Astrocyte of the cerebellum (primary cell): Measurements from ENCODE around the gene HGFAC.

Experiments used
- DNase-seq: peaks from one replicate; pipeline ENCODE4 v3.0.0-alpha.2; 2011; ENCODE audit warnings: low read depth
- H3K4me3 ChIP-seq: 2 replicates; pipeline ENCODE4 v1.5.1; 2011; ENCODE audit warnings: mild to moderate bottlenecking, low read depth, low read length, moderate library complexity
- in situ Hi-C: cut with HindIII; loops from 2 replicates; pipeline ENCODE4 v1.10.0; 2017; ENCODE audit warnings: low sequenced_read_pairs
- TF ChIP-seq, protein P1 (sequence below): IDR thresholded peaks from 2 replicates; pipeline ENCODE4 v1.5.1; 2012; ENCODE audit warnings: low read length, low read depth, moderate library complexity, mild to moderate bottlenecking; ENCODE audit errors: missing control alignments

HGFAC gene

DNA sequence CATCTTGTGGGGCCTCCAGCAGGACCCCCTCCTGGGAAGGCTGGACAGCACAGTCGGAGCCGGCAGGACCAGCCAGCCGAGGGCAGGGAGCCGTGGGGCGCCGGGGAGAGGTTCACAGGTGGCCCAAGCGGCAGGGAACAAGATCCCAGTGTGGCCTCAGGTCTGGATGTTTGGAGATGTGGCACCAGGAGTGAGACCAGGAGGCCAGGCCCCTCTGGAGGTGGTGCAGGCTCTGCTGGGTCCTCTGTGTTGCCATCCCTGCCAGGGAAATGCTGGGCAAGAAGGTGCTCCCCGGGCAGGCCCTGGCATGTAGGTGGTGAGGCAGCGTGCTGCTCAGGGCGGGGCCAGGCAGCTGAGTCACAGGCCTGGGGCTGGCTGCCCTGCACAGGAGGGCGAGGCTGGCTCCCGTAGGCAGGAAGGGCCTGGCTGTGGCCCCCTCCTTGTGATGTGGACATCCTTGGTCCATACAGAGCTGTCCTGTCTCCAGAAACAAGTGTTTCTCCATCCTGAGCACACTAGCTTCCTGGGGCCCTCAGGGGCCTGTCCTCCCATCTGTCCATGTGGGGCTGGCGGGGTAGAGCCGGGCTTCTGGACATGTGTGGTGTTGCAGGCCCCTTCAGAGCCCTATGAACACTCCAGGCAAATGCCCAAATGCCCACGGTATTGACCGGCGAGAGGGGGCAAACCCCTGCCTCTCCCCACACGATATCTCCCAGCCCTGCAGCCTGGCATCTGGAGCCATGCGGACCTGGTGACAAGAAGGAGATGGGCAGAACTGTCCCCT is 4.8 kb upstream of the HGFAC start:
- in situ Hi-C loops, result no loop called here
- H3K4me3 ChIP-seq, result no peak overlapping the region
- TF ChIP-seq, protein P1, sequence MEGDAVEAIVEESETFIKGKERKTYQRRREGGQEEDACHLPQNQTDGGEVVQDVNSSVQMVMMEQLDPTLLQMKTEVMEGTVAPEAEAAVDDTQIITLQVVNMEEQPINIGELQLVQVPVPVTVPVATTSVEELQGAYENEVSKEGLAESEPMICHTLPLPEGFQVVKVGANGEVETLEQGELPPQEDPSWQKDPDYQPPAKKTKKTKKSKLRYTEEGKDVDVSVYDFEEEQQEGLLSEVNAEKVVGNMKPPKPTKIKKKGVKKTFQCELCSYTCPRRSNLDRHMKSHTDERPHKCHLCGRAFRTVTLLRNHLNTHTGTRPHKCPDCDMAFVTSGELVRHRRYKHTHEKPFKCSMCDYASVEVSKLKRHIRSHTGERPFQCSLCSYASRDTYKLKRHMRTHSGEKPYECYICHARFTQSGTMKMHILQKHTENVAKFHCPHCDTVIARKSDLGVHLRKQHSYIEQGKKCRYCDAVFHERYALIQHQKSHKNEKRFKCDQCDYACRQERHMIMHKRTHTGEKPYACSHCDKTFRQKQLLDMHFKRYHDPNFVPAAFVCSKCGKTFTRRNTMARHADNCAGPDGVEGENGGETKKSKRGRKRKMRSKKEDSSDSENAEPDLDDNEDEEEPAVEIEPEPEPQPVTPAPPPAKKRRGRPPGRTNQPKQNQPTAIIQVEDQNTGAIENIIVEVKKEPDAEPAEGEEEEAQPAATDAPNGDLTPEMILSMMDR, result no peak
- no peak for DNase-seq

DNA sequence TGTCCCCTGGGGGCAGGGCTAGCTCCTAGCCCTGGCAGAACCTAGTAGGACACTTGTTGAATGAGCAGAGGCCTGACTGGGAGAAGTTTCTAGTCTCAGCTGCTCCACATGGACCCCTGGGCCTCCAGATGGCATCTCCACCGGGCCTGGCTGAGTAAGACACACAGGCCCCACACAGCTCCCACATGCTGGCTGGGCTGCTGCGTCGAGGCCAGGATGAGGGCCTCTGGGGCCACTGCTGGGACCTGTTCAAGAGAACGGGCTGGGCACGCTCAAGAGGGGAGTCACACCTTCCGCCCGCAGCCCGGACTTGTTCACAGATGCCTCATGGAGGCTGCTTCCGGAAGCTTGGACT is 4.2 kb upstream of the HGFAC start:
- DNase-seq, result no peak
- in situ Hi-C loops, result no loop called here
- TF ChIP-seq, protein P1, result no peak
- no peak overlapping the region for H3K4me3 ChIP-seq

DNA sequence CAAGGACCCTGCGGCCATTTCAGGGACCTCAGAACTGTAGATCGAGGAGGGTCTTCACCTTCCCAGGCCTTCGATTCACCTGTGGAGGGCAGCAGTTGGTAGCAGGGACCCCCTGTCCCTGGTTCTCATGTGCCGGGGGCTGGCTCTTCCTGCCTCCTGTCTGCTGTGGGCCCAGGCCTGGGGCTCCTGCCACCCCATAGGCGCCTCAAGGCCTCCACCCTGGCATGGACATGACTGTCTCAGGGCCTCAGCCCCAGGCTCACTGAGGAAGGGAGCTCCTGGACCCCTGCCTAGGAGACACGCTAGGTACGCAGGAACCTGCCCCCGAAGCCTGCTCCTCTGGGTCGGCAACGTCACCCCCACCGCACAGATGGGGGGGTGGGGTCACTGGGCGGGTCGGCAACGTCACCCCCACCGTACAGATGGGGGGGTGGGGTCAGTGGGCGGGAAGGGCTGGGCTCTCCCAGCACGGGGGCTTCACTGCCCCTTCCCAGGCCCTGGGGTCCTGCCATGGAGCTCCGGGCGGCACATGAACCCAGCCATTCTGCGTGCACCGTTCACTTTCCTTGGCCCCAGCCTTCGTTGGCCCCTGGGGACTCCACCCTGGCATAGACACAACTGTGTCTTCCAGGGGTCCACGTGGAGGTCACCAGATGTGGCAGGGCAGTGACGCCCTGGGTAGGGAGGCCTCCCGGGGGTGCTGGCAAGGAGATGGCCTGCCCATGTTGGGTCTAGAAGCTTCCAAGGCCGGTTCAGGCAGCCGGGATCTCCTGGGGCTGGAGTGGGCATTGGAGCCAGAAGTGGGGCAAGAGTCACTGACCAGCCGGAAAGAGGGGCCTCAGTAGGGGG is 3.5 kb upstream of the HGFAC start:
- DNase-seq, result no peak
- TF ChIP-seq, protein P1, result no peak
- no peak overlapping the region for H3K4me3 ChIP-seq
- in situ Hi-C loops, result no loop called here

DNA sequence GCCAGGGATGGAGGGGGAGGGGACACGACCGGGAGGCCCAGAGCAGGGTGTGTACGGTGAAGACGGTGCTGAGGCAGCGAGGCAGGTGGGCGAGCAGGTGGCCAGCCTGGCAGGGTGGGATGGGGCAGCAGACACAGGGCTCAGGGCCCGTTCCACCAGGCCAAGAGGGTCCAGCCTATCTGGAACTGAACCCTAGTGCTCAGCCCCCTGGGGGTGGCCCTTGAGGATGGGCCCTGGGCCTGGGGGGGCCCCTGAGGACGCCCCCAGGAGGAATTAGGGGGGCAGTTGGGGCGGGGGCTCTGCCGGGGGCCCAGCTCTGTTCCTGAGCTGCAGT is 3.0 kb upstream of the HGFAC start:
- DNase-seq, result no peak
- in situ Hi-C loops, result no loop called here
- H3K4me3 ChIP-seq, result no peak overlapping the region
- TF ChIP-seq, protein P1, result no peak

DNA sequence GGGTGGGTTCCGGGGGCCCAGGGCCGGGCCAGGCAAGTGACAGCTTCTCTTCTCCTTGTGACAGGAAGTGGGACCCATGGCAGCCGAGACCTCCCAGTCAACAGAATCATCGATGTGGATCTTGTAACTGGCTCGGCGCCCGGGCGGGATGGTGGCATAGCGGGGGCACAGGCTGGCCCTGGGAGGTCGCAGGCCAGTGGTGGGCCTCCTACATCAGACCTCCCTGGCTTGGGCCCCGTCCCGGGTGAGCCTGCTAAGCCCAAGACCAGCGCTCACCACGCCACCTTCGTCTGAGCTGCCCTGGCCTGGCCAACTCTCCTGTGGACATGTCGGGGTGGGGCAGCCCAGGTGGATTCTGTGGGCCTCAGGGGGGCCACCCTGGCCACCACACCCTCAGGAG is 2.4 kb upstream of the HGFAC start:
- no peak overlapping the region for H3K4me3 ChIP-seq
- no peak for DNase-seq
- in situ Hi-C loops, result no loop called here
- TF ChIP-seq, protein P1, result no peak

DNA sequence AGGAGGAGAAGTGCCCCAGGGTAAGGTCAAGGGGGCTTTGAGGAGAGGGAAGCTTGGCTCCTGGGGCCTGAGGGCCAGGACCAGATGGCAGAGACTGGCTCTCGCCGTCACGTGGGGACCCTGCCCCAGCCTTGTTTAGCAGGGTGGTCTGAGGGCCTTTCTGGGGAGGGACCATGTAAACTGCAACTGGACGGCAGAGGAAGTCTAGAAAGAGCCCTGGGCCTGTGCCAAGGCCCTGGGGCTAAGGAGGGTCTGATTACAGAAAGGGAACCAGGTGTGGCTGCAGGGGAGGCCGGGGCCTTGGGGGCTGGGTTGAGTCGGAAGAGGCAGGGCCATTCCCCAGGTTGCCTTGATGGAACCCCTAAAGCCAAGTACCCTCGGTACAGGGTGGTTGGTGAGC is 1.8 kb upstream of the HGFAC start:
- DNase-seq, result no peak
- in situ Hi-C loops, result loop anchor here (5.0 kb wide), 1 partner anchor 78 kb away; no protein-coding TSS in a partner anchor
- TF ChIP-seq, protein P1, result no peak
- H3K4me3 ChIP-seq, result no peak overlapping the region
